GM13977 (cell line): ENCODE results near the gene UPK3A.

Experiments used
- DNase-seq: peaks from one replicate; pipeline ENCODE4 v3.0.0; 2012; ENCODE audit warnings: low spot score
- CTCF ChIP-seq: IDR thresholded peaks from 2 replicates; pipeline ENCODE4 v1.5.1; 2012; ENCODE audit warnings: mild to moderate bottlenecking, control low read depth; ENCODE audit not compliant: insufficient read depth; ENCODE audit errors: extremely low read depth, missing control alignments
- in situ Hi-C: fragments of 300-500 bp; cut with MboI; formaldehyde crosslinking; loops from one replicate; pipeline ENCODE4 v1.12.0; 2022; ENCODE audit warnings: low sequenced_read_pairs, low pct_unique_long_range_greater_than_20kb, mixed read lengths, inconsistent platforms; ENCODE audit not compliant: unreplicated experiment

UPK3A gene

GRCh38 chr22:45329530-45329936 is 44.8 kb downstream of the UPK3A start:
- TF ChIP-seq CTCF = no peak
- in situ Hi-C loops = no loop called here

GRCh38 chr22:45330548-45330947 is 45.8 kb downstream of the UPK3A start:
- no peak for DNase-seq
- in situ Hi-C loops = no loop called here
- no peak for TF ChIP-seq CTCF

More at GRCh38 chr22:45329530-45329936, 44.8 kb downstream of the UPK3A start:
- no peak for DNase-seq

- in situ Hi-C loops = no loop called here
- no peak for TF ChIP-seq CTCF
- DNase-seq = no peak
Measured at GRCh38 chr22:45331486-45331885, 46.7 kb downstream of the UPK3A start.

- in situ Hi-C loops = no loop called here
- TF ChIP-seq CTCF = no peak
Measured at GRCh38 chr22:45332001-45332400, 47.3 kb downstream of the UPK3A start.

GRCh38 chr22:45334068-45334467 is 49.3 kb downstream of the UPK3A start:
- in situ Hi-C loops = no loop called here
- no peak for DNase-seq

More at GRCh38 chr22:45332001-45332400, 47.3 kb downstream of the UPK3A start:
- DNase-seq = no peak

GRCh38 chr22:45334528-45334927 is 49.8 kb downstream of the UPK3A start:
- in situ Hi-C loops = no loop called here
- no peak for TF ChIP-seq CTCF
- DNase-seq = no peak

More at GRCh38 chr22:45334068-45334467, 49.3 kb downstream of the UPK3A start:
- TF ChIP-seq CTCF = no peak
